VCaP (cell line): ENCODE results near the gene PTPRN2.
"Not testable (repeated sequence)": the region's sequence is repeated elsewhere in the genome, so short reads cannot be mapped to it uniquely, and the experiment has no call there.

ENCODE experiments used
- H3K27ac ChIP-seq: fragments of 450-650 bp; 2 replicates; pipeline ENCODE4 v1.5.1; 2017
- TF ChIP-seq, protein P1 (sequence below): fragments of 450-650 bp; conservative IDR thresholded peaks from 2 replicates; pipeline ENCODE4 v1.5.1; 2017; ENCODE audit warnings: mild to moderate bottlenecking, moderate library complexity

Gene PTPRN2

GRCh38 chr7:158587162-158588084, at the start of gene PTPRN2:
Gene PTPRN2 (minus strand): TSS chr7:158587823.
- TF ChIP-seq, protein P1, sequence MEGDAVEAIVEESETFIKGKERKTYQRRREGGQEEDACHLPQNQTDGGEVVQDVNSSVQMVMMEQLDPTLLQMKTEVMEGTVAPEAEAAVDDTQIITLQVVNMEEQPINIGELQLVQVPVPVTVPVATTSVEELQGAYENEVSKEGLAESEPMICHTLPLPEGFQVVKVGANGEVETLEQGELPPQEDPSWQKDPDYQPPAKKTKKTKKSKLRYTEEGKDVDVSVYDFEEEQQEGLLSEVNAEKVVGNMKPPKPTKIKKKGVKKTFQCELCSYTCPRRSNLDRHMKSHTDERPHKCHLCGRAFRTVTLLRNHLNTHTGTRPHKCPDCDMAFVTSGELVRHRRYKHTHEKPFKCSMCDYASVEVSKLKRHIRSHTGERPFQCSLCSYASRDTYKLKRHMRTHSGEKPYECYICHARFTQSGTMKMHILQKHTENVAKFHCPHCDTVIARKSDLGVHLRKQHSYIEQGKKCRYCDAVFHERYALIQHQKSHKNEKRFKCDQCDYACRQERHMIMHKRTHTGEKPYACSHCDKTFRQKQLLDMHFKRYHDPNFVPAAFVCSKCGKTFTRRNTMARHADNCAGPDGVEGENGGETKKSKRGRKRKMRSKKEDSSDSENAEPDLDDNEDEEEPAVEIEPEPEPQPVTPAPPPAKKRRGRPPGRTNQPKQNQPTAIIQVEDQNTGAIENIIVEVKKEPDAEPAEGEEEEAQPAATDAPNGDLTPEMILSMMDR = no peak
- H3K27ac ChIP-seq = peak within 1 kb of the TSS; percentile 90

GRCh38 chr7:158633055-158633956, 45.7 kb upstream of the PTPRN2 start:
- TF ChIP-seq, protein P1 = no peak
- H3K27ac ChIP-seq = peak overlapping the region; percentile 74

DNA sequence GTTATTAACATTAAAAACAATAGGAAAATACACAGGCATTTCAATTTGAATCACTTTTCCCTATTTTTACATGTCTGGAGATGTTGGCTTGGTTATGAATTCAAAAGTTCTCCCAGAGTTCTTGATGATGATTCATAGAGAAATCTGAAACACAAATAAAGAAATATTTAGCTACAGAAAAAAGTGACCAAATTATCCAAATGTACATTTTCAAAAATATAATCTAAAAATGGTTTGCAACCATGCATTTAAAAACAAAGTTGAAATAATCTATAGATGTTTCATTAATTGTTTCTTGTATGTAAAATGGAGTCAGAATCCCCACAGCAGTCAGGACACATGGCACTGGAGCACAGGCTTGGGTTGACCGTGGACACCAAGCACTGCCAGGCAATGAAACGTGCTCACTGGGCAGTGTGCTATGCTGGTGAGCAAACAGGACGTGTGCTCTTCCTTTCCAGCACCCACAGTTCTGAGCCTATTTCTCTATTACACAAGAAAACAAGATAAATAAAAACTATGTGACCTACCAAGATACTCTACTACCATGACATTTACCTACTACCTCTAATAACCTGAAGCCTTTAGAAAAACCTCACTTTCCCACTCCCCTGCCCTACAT, 44.1 kb upstream of the PTPRN2 start:
- peak overlapping the region; percentile 74 for H3K27ac ChIP-seq
- TF ChIP-seq, protein P1 = no peak

DNA sequence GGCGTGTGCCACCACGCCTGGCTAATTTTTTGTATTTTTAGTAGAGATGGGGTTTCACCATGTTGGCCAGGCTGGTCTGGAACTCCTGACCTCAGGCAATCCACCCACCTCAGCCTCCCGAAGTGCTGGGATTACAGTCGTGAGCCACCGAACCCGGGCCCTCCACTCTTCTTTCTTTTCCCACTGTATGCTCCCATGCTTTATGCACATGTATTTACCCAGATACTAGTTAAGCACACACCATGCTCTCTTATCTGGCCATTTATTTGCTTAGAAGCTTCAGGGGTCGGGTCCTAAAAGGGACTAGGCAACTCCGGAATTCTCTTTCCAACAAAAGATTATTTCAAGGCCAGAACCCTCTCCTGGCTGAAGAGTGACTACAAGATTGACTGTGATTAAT, 38.7 kb upstream of the PTPRN2 start:
- H3K27ac ChIP-seq = not testable (repeated sequence)

DNA sequence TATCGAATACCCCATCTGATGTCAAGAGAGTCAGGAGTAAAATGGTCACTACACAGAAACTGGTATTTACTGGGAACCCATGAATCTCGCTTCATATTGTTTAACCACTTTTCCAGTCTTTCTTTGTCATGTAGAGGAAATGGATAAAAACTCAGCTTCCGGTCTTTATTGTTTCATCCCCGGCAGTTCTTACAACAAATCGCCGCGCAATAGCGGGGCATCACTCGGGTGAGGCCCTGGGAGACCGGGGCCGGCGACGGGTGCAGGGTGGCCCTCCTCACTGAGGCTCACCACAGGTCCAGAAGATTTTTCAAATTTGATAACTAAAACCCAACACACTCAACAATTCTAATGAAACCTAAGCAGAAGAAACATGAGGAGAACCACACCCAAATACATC, 35.6 kb upstream of the PTPRN2 start:
- TF ChIP-seq, protein P1 = no peak
- no peak overlapping the region for H3K27ac ChIP-seq

GRCh38 chr7:158620839-158621441, 33.3 kb upstream of the PTPRN2 start:
- TF ChIP-seq, protein P1 = no peak
- H3K27ac ChIP-seq = no peak overlapping the region

DNA sequence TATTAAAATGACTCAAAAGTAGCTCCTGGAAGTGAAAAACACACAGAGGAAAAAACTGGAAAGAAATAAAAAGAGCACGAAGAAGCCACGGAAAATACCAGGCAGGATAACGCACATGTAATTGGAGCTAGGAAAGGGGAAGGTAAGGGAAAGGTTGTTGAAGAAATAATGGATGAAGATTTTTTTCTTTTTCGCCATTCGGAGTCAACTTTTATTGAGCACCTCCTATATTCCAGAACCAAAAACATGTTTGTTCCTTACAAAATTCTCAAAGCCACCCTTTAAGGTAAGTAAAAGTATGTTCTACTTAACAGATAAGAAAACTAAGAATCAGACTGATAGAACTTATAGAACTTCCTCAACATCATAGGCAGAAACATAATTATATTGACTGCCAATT, 32.8 kb upstream of the PTPRN2 start:
- TF ChIP-seq, protein P1 = no peak
- H3K27ac ChIP-seq = no peak overlapping the region
